ENCODE results near the gene TNFRSF6B.
"Not testable (repeated sequence)": the region's sequence is repeated elsewhere in the genome, so short reads cannot be mapped to it uniquely, and the experiment has no call there.

The TNFRSF6B gene, protein sequence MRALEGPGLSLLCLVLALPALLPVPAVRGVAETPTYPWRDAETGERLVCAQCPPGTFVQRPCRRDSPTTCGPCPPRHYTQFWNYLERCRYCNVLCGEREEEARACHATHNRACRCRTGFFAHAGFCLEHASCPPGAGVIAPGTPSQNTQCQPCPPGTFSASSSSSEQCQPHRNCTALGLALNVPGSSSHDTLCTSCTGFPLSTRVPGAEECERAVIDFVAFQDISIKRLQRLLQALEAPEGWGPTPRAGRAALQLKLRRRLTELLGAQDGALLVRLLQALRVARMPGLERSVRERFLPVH

DNA sequence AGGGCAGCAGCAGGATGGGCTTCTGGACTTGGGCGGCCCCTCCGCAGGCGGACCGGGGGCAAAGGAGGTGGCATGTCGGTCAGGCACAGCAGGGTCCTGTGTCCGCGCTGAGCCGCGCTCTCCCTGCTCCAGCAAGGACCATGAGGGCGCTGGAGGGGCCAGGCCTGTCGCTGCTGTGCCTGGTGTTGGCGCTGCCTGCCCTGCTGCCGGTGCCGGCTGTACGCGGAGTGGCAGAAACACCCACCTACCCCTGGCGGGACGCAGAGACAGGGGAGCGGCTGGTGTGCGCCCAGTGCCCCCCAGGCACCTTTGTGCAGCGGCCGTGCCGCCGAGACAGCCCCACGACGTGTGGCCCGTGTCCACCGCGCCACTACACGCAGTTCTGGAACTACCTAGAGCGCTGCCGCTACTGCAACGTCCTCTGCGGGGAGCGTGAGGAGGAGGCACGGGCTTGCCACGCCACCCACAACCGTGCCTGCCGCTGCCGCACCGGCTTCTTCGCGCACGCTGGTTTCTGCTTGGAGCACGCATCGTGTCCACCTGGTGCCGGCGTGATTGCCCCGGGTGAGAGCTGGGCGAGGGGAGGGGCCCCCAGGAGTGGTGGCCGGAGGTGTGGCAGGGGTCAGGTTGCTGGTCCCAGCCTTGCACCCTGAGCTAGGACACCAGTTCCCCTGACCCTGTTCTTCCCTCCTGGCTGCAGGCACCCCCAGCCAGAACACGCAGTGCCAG lies at the start of gene TNFRSF6B:
TSS of gene TNFRSF6B (plus strand) at position 25 of the 729 bp plus-strand sequence. CDS start at position 141, 116 bp downstream.
- TF ChIP-seq, protein P1, sequence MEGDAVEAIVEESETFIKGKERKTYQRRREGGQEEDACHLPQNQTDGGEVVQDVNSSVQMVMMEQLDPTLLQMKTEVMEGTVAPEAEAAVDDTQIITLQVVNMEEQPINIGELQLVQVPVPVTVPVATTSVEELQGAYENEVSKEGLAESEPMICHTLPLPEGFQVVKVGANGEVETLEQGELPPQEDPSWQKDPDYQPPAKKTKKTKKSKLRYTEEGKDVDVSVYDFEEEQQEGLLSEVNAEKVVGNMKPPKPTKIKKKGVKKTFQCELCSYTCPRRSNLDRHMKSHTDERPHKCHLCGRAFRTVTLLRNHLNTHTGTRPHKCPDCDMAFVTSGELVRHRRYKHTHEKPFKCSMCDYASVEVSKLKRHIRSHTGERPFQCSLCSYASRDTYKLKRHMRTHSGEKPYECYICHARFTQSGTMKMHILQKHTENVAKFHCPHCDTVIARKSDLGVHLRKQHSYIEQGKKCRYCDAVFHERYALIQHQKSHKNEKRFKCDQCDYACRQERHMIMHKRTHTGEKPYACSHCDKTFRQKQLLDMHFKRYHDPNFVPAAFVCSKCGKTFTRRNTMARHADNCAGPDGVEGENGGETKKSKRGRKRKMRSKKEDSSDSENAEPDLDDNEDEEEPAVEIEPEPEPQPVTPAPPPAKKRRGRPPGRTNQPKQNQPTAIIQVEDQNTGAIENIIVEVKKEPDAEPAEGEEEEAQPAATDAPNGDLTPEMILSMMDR (IDR thresholded peaks at IDR 0.05; ENCODE audit: low read depth, low read length): no peak
- no peak within 1 kb of the TSS for H3K4me3 ChIP-seq (ENCODE audit: low read depth, low read length)

DNA sequence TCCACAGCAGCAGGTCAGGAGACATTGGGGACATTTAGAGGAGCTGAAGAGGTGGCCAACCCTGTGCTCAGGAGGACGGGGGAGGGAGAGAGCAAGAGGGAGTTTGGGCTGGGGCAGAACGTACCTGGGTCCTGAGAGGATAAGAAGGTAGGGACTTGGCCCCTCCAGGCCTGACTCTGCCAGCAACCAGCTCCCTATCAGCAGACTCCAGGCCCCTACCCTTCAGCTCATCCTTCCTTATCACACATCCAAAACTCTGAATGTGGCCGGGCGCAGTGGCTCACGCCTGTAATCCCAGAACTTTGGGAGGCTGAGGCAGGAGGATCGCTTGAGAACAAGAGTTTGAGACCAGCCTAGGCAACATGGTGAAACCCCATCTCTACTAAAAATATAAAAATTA lies 48.3 kb upstream of the TNFRSF6B start:
- H3K4me3 ChIP-seq (ENCODE audit: low read depth, low read length): no peak overlapping the region
- TF ChIP-seq, protein P1 (IDR thresholded peaks at IDR 0.05; ENCODE audit: low read depth, low read length): no peak

DNA sequence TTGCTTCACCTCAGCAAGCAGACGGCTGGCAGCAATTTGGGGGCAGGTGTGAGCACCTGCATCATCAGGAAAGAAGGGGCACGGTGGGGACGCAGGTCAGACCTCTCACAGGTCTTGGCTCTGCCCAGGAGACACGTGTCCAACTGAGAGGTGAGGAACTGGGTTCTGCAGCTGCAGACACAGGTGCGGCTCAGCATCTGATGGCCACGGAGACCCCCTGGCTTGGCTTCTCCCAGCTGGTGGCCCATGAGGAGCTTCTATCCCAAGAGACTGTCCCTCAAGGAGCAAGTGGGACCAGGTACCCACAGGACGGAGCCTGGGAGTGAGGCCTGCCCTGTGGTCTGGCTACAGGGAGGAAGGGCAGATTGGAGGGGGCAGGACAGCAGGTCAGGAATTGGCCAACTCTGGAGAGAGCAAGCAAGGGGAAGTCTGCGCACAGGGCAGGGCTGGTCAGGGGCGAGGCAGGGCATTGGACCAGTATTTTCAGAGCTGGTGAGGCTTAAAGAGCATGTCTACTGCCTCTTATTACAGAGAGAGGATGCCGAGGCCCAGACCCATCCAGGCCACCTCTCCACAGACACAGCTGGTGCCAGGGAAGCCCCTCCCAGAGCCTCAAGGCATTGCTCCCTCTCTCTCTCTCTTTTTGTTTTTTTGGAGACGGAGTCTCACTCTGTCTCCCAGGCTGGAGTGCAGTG lies 47.4 kb upstream of the TNFRSF6B start:
- TF ChIP-seq, protein P1 (IDR thresholded peaks at IDR 0.05; ENCODE audit: low read depth, low read length): no peak
- no peak overlapping the region for H3K4me3 ChIP-seq (ENCODE audit: low read depth, low read length)

DNA sequence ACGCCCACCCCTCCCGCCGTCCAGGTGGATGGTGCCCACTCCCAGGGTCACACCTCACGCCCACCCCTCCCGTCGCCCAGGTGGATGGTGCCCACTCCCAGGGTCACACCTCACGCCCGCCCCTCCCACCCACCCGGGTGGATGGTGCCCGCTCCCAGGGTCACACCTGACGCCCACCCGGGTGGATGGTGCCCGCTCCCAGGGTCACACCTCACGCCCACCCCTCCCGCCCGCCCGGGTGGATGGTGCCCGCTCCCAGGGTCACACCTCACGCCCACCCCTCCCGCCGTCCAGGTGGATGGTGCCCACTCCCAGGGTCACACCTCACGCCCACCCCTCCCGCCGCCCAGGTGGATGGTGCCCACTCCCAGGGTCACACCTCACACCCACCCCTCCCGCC lies 46.0 kb upstream of the TNFRSF6B start:
- H3K4me3 ChIP-seq (ENCODE audit: low read depth, low read length): not testable (repeated sequence)

DNA sequence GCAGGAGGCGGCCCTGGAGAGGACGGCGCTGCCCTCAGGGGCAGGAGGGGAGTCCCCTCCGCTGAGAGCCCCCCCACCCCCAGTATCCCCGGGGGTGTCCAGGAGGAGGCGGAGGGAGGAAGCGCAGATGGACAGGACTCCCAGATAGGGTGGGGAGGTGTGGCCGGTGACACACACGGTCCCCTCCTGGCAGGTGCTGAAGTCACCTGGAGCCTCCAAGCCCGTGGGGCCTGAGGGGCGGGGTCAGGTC lies 44.6 kb upstream of the TNFRSF6B start:
- TF ChIP-seq, protein P1 (IDR thresholded peaks at IDR 0.05; ENCODE audit: low read depth, low read length): no peak
- H3K4me3 ChIP-seq (ENCODE audit: low read depth, low read length): peak overlapping the region; percentile 47

DNA sequence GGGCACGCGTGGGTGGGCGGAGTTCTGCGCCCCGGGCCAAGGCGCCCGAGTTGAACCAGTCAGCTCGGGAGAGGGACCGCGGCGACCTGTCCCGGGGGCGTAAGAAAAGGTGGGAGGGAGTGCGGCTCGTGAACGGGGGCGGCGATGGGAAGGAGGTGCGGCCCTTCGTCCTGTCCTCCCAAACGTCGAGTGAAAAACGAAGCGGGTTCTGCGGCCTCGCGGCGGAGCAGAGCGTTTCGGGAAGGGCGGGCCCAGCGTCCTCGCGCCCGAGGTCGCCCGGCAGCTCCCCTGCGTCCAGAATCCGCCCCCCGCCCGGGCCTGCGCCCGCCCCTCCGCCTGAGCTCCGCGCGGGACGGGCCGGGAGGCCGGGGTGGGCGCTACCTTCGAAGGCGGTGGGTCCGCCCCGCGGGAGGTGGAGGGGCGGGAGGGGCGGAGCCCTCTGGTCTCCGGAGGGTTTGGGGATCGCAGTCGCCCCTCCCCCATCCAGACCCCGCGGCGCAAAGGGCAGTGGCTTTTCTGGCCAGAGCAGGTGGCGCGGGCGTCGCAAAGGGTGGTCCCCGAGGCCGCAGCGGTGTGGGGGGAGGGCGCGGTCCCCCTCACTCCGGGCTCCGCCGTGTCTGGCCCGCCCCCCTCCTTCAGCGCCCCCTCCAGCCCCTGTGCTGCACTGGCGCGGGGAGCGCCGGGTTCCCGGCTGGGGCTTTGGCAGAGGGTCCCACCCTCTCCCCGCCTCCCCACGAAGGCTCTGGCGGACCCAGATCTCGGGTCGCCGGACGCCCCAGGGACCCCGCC lies 44.1 kb upstream of the TNFRSF6B start:
- peak overlapping the region; percentile 47 for H3K4me3 ChIP-seq (ENCODE audit: low read depth, low read length)
- TF ChIP-seq, protein P1 (IDR thresholded peaks at IDR 0.05; ENCODE audit: low read depth, low read length): no peak
